ENCODE data around the gene NLGN4Y.

GRCh38 chrY:14755571-14755970 is 231.2 kb downstream of the NLGN4Y start:
- TF ChIP-seq POLR2AphosphoS5 (IDR thresholded peaks at IDR 0.05; ENCODE audit: low read depth, low read length) (no peak), SIN3A (IDR thresholded peaks at IDR 0.05; ENCODE audit: borderline replicate concordance, insufficient read depth, low read length) (no peak), TAF1 (IDR thresholded peaks at IDR 0.05; ENCODE audit: borderline replicate concordance, insufficient read depth, low read length) (no peak)
- TF ChIP-seq, protein P1, sequence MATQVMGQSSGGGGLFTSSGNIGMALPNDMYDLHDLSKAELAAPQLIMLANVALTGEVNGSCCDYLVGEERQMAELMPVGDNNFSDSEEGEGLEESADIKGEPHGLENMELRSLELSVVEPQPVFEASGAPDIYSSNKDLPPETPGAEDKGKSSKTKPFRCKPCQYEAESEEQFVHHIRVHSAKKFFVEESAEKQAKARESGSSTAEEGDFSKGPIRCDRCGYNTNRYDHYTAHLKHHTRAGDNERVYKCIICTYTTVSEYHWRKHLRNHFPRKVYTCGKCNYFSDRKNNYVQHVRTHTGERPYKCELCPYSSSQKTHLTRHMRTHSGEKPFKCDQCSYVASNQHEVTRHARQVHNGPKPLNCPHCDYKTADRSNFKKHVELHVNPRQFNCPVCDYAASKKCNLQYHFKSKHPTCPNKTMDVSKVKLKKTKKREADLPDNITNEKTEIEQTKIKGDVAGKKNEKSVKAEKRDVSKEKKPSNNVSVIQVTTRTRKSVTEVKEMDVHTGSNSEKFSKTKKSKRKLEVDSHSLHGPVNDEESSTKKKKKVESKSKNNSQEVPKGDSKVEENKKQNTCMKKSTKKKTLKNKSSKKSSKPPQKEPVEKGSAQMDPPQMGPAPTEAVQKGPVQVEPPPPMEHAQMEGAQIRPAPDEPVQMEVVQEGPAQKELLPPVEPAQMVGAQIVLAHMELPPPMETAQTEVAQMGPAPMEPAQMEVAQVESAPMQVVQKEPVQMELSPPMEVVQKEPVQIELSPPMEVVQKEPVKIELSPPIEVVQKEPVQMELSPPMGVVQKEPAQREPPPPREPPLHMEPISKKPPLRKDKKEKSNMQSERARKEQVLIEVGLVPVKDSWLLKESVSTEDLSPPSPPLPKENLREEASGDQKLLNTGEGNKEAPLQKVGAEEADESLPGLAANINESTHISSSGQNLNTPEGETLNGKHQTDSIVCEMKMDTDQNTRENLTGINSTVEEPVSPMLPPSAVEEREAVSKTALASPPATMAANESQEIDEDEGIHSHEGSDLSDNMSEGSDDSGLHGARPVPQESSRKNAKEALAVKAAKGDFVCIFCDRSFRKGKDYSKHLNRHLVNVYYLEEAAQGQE (IDR thresholded peaks at IDR 0.05; ENCODE audit: insufficient read depth in 1 of 2, low read depth in 2 of 2, low read length in 2 of 2): no peak

Measured in PFSK-1 (cell line).